Right atrium auricular region (tissue), 2 donors: Measurements from ENCODE around the gene BRAF. TPM values are rescaled to one million over a fixed set of nuclear protein-coding genes. Genes with fewer than 3 reads are reported as not detected.

Source experiments
- DNase-seq: peaks from one replicate; pipeline ENCODE4 v3.0.0-alpha.2; 2019; ENCODE audit warnings: low spot score
- H3K27ac ChIP-seq, 2 donors: fragments of 200-600 bp; sonication (generic); 1 replicate in 1 of 2; 2 replicates in 1 of 2; pipeline ENCODE4 v1.5.1; 2016 to 2019
- H3K27me3 ChIP-seq, 2 donors: fragments of 200-600 bp; sonication (generic); one replicate each; pipeline versions ENCODE4 v1.5.1 to v1.6.0; 2017 to 2019
- H3K36me3 ChIP-seq: fragments of 200-600 bp; sonication (generic); one replicate; pipeline ENCODE4 v1.5.1; 2016
- H3K4me1 ChIP-seq, 2 donors: fragments of 200-600 bp; sonication (generic); one replicate each; pipeline versions ENCODE4 v1.5.1 to v1.6.0; 2017 to 2019
- H3K4me3 ChIP-seq, 2 donors: fragments of 200-600 bp; sonication (generic); 1 replicate in 1 of 2; 2 replicates in 1 of 2; pipeline ENCODE4 v1.5.1; 2017 to 2019; ENCODE audit warnings: mild to moderate bottlenecking in 1 of 2, moderate library complexity in 1 of 2
- H3K9me3 ChIP-seq, 2 donors: fragments of 200-600 bp; sonication (generic); one replicate each; pipeline ENCODE4 v1.5.1; 2019
- total RNA-seq, 2 donors: library from RNA; depleted of rRNA; stranded (reverse); fragments of >200 nt; gene quantifications; one replicate each; pipeline ENCODE4 v1.1.0, GENCODE V29; 2016
- TF ChIP-seq, protein P1 (sequence below), 2 donors: fragments of 200-600 bp; sonication (generic); IDR thresholded peaks; one replicate each; pipeline ENCODE4 v1.5.1; 2019; ENCODE audit warnings: antibody characterized with exemption in 2 of 2

Gene BRAF
- total RNA-seq, 2 donors from 2014 or later, result 23.5 to 29.2 TPM

DNA sequence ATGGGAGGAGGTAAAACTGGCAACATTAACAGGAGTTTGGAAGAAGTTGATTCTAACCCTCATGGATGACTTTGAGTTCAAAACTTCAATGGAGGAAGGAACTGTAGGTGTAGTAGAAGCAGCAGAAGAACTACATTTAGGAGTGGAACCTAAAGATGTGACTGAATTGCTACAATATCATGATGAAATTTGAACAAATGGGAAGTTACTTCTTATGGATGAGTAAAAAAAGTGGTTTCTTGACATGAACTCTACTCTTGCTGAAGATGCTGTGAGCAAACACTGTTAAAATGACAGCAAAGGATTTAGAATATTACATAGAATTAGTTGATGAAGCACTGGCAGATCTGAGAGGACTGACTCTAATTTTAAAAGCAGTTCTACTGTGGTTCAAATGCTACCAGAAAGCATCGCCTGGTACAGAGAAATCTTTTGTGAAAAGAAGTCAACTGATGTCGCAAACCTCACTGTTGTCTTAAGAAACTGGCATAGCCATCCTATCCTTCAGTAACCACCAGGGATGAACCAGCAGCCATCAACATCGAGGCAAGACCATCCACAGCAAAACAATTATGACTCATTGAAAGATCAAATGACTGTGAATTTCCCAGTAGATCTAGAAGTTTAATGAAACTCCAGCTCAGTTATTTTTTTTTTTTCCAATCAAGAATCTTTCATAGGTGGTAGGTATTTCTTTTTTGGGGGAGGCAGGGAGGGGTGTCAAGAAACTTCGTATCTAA, 20.8 kb downstream of the BRAF start:
- H3K4me1 ChIP-seq, result peaks cover 0 to 15% of the 10 kb centered on the region in 2 donors
- no peaks in the 10 kb centered on the region for H3K9me3 ChIP-seq
- DNase-seq, result no peak
- TF ChIP-seq, protein P1, sequence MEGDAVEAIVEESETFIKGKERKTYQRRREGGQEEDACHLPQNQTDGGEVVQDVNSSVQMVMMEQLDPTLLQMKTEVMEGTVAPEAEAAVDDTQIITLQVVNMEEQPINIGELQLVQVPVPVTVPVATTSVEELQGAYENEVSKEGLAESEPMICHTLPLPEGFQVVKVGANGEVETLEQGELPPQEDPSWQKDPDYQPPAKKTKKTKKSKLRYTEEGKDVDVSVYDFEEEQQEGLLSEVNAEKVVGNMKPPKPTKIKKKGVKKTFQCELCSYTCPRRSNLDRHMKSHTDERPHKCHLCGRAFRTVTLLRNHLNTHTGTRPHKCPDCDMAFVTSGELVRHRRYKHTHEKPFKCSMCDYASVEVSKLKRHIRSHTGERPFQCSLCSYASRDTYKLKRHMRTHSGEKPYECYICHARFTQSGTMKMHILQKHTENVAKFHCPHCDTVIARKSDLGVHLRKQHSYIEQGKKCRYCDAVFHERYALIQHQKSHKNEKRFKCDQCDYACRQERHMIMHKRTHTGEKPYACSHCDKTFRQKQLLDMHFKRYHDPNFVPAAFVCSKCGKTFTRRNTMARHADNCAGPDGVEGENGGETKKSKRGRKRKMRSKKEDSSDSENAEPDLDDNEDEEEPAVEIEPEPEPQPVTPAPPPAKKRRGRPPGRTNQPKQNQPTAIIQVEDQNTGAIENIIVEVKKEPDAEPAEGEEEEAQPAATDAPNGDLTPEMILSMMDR (IDR thresholded peaks at IDR 0.05), result no peak
- H3K4me3 ChIP-seq, result no peak overlapping the region
- H3K36me3 ChIP-seq, result no peaks in the 10 kb centered on the region
- no peaks in the 10 kb centered on the region for H3K27me3 ChIP-seq
- H3K27ac ChIP-seq, result no peak overlapping the region

DNA sequence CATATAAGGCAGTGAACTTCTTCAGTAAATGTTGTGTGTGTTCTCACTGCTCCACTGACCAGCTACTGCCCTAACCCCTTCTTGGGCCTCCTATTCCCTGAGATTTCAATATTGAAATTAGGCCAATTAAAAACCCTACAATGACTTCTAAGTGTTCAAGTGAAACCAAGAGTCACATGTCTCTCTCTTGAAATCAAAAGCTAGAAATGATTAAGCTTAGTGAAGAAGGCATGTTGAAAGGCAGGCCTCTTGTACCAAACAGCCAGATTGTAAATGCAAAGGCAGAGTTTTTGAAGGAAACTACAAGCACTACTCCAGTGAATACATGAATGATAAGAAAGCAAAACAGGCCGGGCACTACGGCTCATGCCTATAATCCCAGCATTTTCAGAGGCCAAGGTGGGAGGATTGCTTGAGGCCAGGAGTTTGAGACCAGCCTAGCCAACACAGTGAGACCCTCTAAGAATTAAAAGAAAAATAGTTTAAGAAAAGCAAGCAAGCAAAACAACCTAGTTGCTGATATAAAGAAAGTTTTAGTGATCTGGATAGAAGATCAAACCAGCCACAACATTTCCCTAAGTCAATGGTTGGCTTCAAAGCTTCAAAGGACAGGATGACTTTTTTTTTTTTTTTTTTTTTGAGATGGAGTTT, 22.3 kb downstream of the BRAF start:
- Histone ChIP-seq H3K9me3 (no peaks in the 10 kb centered on the region), H3K36me3 (no peaks in the 10 kb centered on the region), H3K27ac (no peak overlapping the region), H3K4me1 (peaks cover 0 to 15% of the 10 kb centered on the region in 2 donors), H3K4me3 (no peak overlapping the region), H3K27me3 (no peaks in the 10 kb centered on the region)
- DNase-seq, result no peak
- TF ChIP-seq, protein P1 (IDR thresholded peaks at IDR 0.05), result no peak

DNA sequence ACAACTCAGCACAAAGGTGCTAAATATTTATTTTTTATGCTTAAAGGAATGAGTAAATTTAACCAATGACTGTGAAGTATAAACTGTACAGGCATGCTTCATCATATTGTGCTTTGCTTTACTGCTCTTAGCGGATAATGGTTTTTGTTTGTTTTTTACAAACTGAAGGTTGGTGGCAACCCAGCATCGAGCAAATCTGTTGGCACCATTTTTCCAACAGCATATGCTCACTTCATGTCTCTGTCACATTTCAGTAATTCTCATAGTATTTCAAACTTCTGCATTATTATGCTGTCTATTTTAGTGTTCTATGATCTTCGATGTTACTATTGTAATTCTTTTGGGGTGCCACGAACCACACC, 22.8 kb downstream of the BRAF start:
- Histone ChIP-seq H3K9me3 (no peaks in the 10 kb centered on the region), H3K4me3 (no peak overlapping the region), H3K27me3 (no peaks in the 10 kb centered on the region), H3K4me1 (peaks cover 0 to 15% of the 10 kb centered on the region in 2 donors), H3K27ac (no peak overlapping the region), H3K36me3 (no peaks in the 10 kb centered on the region)
- DNase-seq, result no peak
- TF ChIP-seq, protein P1 (IDR thresholded peaks at IDR 0.05), result no peak

DNA sequence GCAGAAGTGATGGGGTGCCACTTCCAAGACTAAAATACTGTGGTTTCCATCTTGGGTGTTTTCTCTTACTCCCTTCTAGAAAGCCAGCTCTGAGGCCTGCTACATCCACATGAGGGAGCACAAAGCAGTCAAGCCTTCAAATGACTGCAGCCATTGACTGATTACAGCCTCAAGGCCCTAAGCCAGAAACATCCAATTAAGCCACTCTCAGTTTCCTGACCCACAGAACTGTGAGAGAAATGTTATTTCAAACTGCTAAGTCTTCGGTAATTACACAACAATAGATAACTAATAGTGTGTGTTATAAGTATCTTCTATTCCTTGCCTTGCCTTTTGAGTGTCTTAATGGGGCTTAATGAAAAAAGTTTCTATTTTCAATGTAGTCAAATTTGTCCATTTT, 24.8 kb downstream of the BRAF start:
- no peak for DNase-seq
- no peaks in the 10 kb centered on the region for H3K9me3 ChIP-seq
- H3K27me3 ChIP-seq, result no peaks in the 10 kb centered on the region
- no peak overlapping the region for H3K27ac ChIP-seq
- no peak overlapping the region for H3K4me3 ChIP-seq
- H3K36me3 ChIP-seq, result no peaks in the 10 kb centered on the region
- peaks cover 0 to 15% of the 10 kb centered on the region in 2 donors for H3K4me1 ChIP-seq
- TF ChIP-seq, protein P1 (IDR thresholded peaks at IDR 0.05), result no peak

DNA sequence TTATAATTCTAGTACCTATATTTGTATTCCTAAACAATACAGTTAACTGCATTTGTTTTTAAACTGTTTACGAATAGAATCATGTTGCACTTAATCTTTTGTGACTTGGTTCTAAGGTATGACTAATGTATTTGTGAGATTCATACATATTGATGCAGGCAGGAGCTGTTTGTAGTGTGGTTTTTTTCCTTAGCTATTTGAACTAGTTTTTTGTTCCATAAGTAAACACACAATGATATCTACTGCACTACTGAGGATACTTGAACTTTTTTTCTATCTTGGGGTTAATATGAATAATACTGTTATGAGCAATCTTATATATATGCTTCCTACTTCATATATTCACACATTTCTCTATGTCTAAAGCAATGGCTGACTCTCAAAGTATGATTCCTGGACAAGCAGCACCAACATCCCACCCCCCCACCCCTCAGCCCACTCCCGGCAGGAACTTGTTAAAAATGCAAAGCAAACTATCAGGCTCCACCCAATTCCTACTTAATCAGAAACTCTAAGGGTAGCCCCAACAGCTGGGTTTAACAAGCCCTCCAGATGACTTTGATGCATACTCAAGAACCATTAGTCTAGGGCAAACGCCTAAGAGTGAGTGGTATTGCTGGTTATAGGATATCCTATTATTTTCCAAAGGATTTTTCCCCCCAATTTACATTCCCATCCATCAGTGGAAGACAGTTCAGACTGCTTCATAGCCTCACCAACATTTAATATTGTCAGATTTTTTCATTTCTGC, 25.8 kb downstream of the BRAF start:
- Histone ChIP-seq H3K36me3 (no peaks in the 10 kb centered on the region), H3K27ac (no peak overlapping the region), H3K9me3 (no peaks in the 10 kb centered on the region), H3K4me1 (peaks cover 0 to 15% of the 10 kb centered on the region in 2 donors), H3K27me3 (no peaks in the 10 kb centered on the region), H3K4me3 (no peak overlapping the region)
- TF ChIP-seq, protein P1 (IDR thresholded peaks at IDR 0.05), result no peak
- no peak for DNase-seq
